Gastroesophageal sphincter (tissue), 4 donors: ENCODE data around the gene TENM3. TPM values are rescaled to one million over a fixed set of nuclear protein-coding genes. Genes with fewer than 3 reads are reported as not detected.

Experiments used
- ATAC-seq: fragments of 150-250 bp; one replicate; pipeline ENCODE4 v1.9.1; 2016; ENCODE audit warnings: mild to moderate bottlenecking, moderate library complexity
- H3K27ac ChIP-seq, 4 donors: fragments of 200-600 bp; sonication (generic) in 3 of 4; 1 replicate in 3 of 4; 2 replicates in 1 of 4; pipeline ENCODE4 v1.5.1; 2016 to 2019
- H3K27me3 ChIP-seq: fragments of 200-600 bp; sonication (generic); one replicate; pipeline ENCODE4 v1.5.1; 2019
- H3K36me3 ChIP-seq, 2 donors: fragments of 200-600 bp; sonication (generic); one replicate each; pipeline ENCODE4 v1.5.1; 2019; ENCODE audit warnings: control low read depth in 1 of 2
- H3K4me1 ChIP-seq, 3 donors: fragments of 200-600 bp; sonication (generic); 1 replicate in 2 of 3; 2 replicates in 1 of 3; pipeline ENCODE4 v1.5.1; 2016 to 2019; ENCODE audit warnings: control low read depth in 2 of 3
- H3K4me3 ChIP-seq, 2 donors: fragments of 200-600 bp; sonication (generic); one replicate each; pipeline ENCODE4 v1.5.1; 2019; ENCODE audit warnings: mild to moderate bottlenecking in 1 of 2, moderate library complexity in 1 of 2
- H3K9me3 ChIP-seq, 3 donors: fragments of 200-600 bp; sonication (generic); one replicate each; pipeline ENCODE4 v1.5.1; 2017 to 2019; ENCODE audit warnings: control low read depth in 2 of 3
- EP300 ChIP-seq: sonication (generic); formaldehyde crosslinking; IDR thresholded peaks from one replicate; pipeline ENCODE4 v1.6.1; 2017; ENCODE audit warnings: antibody characterized with exemption, mild to moderate bottlenecking
- POLR2A ChIP-seq, 2 donors: fragments of 450-650 bp; IDR thresholded peaks; one replicate each; pipeline ENCODE4 v1.6.1; 2017; ENCODE audit warnings: antibody characterized with exemption in 2 of 2, mild to moderate bottlenecking in 2 of 2, moderate library complexity in 1 of 2
- POLR2AphosphoS5 ChIP-seq: sonication (generic); formaldehyde crosslinking; IDR thresholded peaks from one replicate; pipeline ENCODE4 v1.6.1; 2017; ENCODE audit warnings: antibody characterized with exemption
- WGBS, 2 donors: methylation state at CpG; one replicate each; pipeline ENCODE4 v1.1.5; 2018; ENCODE audit warnings: low coverage in 1 of 2; 5-methylcytosine and 5-hydroxymethylcytosine counted together
- total RNA-seq, 4 donors: library from RNA; depleted of rRNA; stranded (reverse); fragments of >200 nt; gene quantifications; one replicate each; pipeline ENCODE4 v1.1.0, GENCODE V29; 2016
- TF ChIP-seq, protein P1 (sequence below), 4 experiments: fragments of 200-600 bp in 2 of 4; fragments of 450-650 bp in 2 of 4; sonication (generic) in 1 of 4; IDR thresholded peaks; one replicate each; pipeline ENCODE4 v1.5.1; 2017 to 2019; ENCODE audit warnings: antibody characterized with exemption in 4 of 4, mild to moderate bottlenecking in 2 of 4, moderate library complexity in 2 of 4

The TENM3 gene
- total RNA-seq, 4 donors from 2014 or later, result 8.2 to 39.9 (median 15.8) TPM

DNA sequence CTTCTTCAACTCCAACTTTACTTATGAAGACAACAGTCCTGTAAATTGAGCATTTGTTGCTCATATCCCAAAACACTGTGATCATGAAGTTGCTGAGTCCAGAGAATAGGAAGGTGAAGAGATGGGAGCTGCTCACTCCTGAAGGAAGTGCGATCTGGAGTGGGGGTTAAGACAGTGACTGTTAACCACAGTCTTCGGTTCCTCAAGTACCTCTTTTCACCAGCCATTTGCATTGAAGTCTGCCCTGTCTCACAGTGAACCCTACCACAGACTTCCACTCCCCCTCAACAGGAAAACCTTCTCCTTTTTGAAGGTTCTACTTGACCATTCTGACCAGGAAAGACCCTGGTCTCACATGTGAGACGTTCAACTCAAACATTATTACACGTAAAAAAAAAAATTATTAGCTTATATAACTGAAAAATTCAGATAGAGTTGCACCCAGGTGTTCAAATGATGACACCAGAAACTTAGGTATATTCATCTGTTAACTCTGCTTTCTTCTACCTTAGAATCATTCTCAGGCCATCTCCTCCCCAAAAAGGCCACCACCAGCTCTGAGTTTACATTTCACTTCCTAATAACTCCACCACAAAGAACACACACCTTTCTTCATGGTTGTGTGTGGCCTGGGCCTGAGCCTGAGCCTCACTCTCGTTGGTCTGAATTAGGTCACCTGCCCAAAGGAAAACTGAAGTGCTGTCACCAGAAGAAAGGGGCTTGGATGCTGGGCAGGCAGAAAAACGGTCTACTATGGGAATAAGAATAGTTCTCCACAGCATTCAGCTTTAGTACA lies 474.8 kb downstream of the TENM3 start:
- ATAC-seq, result no peak
- Histone ChIP-seq H3K4me1 (no peaks in the 10 kb centered on the region), H3K27ac (no peak overlapping the region), H3K27me3 (no peaks in the 10 kb centered on the region), H3K36me3 (peaks cover 0 to 8% of the 10 kb centered on the region in 2 donors), H3K9me3 (no peaks in the 10 kb centered on the region), H3K4me3 (no peak overlapping the region)
- WGBS, 2 donors, result 89 to 91% methylated on average over 5 to 6 of the region's 6 CpGs
- no peak for TF ChIP-seq EP300
- TF ChIP-seq POLR2A (IDR thresholded peaks at IDR 0.05), result no peak
- TF ChIP-seq, protein P1, sequence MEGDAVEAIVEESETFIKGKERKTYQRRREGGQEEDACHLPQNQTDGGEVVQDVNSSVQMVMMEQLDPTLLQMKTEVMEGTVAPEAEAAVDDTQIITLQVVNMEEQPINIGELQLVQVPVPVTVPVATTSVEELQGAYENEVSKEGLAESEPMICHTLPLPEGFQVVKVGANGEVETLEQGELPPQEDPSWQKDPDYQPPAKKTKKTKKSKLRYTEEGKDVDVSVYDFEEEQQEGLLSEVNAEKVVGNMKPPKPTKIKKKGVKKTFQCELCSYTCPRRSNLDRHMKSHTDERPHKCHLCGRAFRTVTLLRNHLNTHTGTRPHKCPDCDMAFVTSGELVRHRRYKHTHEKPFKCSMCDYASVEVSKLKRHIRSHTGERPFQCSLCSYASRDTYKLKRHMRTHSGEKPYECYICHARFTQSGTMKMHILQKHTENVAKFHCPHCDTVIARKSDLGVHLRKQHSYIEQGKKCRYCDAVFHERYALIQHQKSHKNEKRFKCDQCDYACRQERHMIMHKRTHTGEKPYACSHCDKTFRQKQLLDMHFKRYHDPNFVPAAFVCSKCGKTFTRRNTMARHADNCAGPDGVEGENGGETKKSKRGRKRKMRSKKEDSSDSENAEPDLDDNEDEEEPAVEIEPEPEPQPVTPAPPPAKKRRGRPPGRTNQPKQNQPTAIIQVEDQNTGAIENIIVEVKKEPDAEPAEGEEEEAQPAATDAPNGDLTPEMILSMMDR (IDR thresholded peaks at IDR 0.05), result no peak
- no peak for TF ChIP-seq POLR2AphosphoS5

DNA sequence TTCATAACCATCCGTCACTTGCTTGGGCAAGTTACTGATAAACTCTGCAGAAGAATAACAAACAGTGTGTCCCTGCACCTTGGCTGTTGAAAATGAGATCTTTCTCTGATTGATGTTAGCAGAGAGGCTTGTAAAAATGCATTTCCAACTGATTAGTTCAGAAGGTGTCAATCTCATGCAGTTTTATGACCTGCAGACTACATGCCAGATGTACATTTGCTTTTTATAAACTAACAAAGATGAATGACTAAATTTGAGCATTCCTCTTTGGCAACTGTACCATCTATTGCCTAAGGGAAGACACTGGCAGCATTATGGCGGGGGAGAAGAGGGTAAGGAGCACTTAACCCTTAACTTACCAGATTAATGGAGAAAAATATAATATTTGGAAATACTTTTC lies 481.2 kb downstream of the TENM3 start:
- Histone ChIP-seq H3K4me1 (no peaks in the 10 kb centered on the region), H3K4me3 (no peak overlapping the region), H3K36me3 (no peaks in the 10 kb centered on the region), H3K27ac (no peak overlapping the region), H3K9me3 (no peaks in the 10 kb centered on the region), H3K27me3 (no peaks in the 10 kb centered on the region)
- TF ChIP-seq POLR2A (IDR thresholded peaks at IDR 0.05) (no peak), EP300 (no peak), POLR2AphosphoS5 (no peak)
- TF ChIP-seq, protein P1 (IDR thresholded peaks at IDR 0.05), result no peak
- no peak for ATAC-seq
- WGBS, 2 donors, result 53 to 67% methylated on average over 2 of the region's 2 CpGs

DNA sequence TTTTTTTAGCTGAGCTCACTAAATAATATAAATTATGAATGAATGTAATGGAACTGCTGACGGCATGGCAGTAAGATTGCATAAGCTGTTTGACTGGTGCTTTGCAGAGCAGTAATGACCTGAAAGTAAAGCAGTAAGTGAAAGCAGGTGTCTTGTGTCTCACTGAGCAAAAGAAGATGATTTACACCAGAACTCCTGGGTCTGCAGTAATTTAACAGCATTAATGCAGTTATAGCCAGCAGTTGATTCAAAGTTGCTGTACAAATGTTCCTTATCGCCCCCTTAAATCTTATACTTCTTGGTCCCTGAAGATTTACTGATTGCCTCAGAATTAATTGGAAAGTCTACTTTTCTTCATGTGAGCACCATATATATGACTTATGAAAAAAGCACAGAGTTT lies 486.3 kb downstream of the TENM3 start:
- ATAC-seq, result no peak
- no peaks in the 10 kb centered on the region for H3K4me1 ChIP-seq
- no peaks in the 10 kb centered on the region for H3K27me3 ChIP-seq
- H3K36me3 ChIP-seq, result peaks cover 0 to 5% of the 10 kb centered on the region in 2 donors
- H3K27ac ChIP-seq, result no peak overlapping the region
- TF ChIP-seq, protein P1 (IDR thresholded peaks at IDR 0.05), result no peak
- no peak for TF ChIP-seq POLR2A (IDR thresholded peaks at IDR 0.05)
- TF ChIP-seq POLR2AphosphoS5, result no peak
- no peak for TF ChIP-seq EP300
- 74 to 85% methylated on average over 2 of the region's 2 CpGs for WGBS, 2 donors
- no peak overlapping the region for H3K4me3 ChIP-seq
- H3K9me3 ChIP-seq, result no peaks in the 10 kb centered on the region

DNA sequence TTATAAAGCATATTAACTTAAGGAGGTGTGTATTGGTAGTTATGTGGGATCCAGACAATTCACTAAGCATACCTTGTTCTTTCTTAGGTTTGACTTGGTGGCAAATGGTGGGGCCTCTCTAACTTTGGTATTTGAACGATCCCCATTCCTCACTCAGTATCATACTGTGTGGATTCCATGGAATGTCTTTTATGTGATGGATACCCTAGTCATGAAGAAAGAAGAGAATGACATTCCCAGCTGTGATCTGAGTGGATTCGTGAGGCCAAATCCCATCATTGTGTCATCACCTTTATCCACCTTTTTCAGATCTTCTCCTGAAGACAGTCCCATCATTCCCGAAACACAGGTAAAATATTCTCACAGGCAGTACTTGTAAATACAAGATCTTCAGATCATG lies 487.6 kb downstream of the TENM3 start:
- ATAC-seq, result no peak
- H3K9me3 ChIP-seq, result no peaks in the 10 kb centered on the region
- no peak overlapping the region for H3K27ac ChIP-seq
- H3K4me1 ChIP-seq, result no peaks in the 10 kb centered on the region
- no peaks in the 10 kb centered on the region for H3K27me3 ChIP-seq
- no peak for TF ChIP-seq POLR2AphosphoS5
- TF ChIP-seq EP300, result no peak
- TF ChIP-seq, protein P1 (IDR thresholded peaks at IDR 0.05), result no peak
- no peak for TF ChIP-seq POLR2A (IDR thresholded peaks at IDR 0.05)
- WGBS, 2 donors, result 91 to 100% methylated on average over 3 of the region's 3 CpGs
- H3K4me3 ChIP-seq, result no peak overlapping the region
- H3K36me3 ChIP-seq, result peaks cover 0 to 5% of the 10 kb centered on the region in 2 donors

DNA sequence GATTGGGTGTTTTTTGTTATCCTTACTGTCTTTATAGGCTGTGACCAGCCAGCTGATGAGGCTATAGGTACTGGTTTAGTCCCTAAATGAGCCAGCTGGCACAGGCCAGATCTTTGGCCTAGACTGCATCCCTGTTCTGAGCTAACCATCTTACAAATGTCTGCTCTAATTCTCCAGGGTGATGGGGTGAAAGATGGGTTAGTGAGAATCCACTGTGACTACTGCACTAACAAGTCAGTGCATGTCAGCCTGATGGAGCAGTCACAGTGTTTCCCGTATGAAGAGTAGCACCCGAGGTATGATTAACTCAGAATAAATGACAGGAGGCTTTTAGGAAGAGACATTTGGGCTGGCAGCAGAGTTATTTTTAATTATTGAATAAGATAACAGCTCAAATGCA lies 493.0 kb downstream of the TENM3 start:
- Histone ChIP-seq H3K36me3 (no peaks in the 10 kb centered on the region), H3K9me3 (no peaks in the 10 kb centered on the region), H3K27me3 (no peaks in the 10 kb centered on the region), H3K27ac (no peak overlapping the region), H3K4me3 (no peak overlapping the region), H3K4me1 (peaks cover 0 to 7% (median 0%) of the 10 kb centered on the region in 3 donors)
- 73 to 74% methylated on average over 2 of the region's 2 CpGs for WGBS, 2 donors
- TF ChIP-seq POLR2AphosphoS5 (no peak), EP300 (no peak), POLR2A (IDR thresholded peaks at IDR 0.05) (no peak)
- TF ChIP-seq, protein P1 (IDR thresholded peaks at IDR 0.05), result no peak
- no peak for ATAC-seq
